HCT116 (cell line): ENCODE measurements around the gene MTSS2.

ENCODE experiments used
- ATF3 ChIP-seq: IDR thresholded peaks from 2 replicates; pipeline ENCODE4 v1.6.1; 2012
- EGR1 ChIP-seq: IDR thresholded peaks from 2 replicates; pipeline ENCODE4 v1.6.1; 2012; ENCODE audit warnings: low read depth
- EZH2 ChIP-seq: fragments of 200-600 bp; sonication (generic); IDR thresholded peaks from 2 replicates; pipeline ENCODE4 v1.6.1; 2017; ENCODE audit warnings: antibody characterized with exemption, mixed run types
- EZH2phosphoT487 ChIP-seq: fragments of 200-600 bp; IDR thresholded peaks from 2 replicates; pipeline ENCODE4 v1.6.1; 2018; ENCODE audit warnings: antibody characterized with exemption, borderline replicate concordance
- POLR2A ChIP-seq: IDR thresholded peaks from 2 replicates; pipeline ENCODE4 v1.7.0; 2011; ENCODE audit warnings: borderline replicate concordance; ENCODE audit not compliant: insufficient read depth, insufficient read length; ENCODE audit errors: extremely low read depth
- POLR2AphosphoS5 ChIP-seq: IDR thresholded peaks from 2 replicates; pipeline ENCODE4 v1.6.1; 2011; ENCODE audit warnings: mild to moderate bottlenecking, low read depth, low read length, moderate library complexity
- SIN3A ChIP-seq: IDR thresholded peaks from 2 replicates; pipeline ENCODE4 v1.6.1; 2012; ENCODE audit warnings: low read depth
- YY1 ChIP-seq: IDR thresholded peaks from 2 replicates; pipeline ENCODE4 v1.6.1; 2011; ENCODE audit warnings: low read length, low read depth, moderate library complexity, mild to moderate bottlenecking; ENCODE audit not compliant: insufficient replicate concordance; ENCODE audit errors: extremely low read depth
- TF ChIP-seq, protein P1 (sequence below), 3 experiments: fragments of 200-600 bp in 1 of 3; sonication (generic) in 1 of 3; IDR thresholded peaks in 2 of 3; conservative IDR thresholded peaks in 1 of 3; 2 replicates each; pipeline ENCODE4 v1.5.1; 2012 to 2017; ENCODE audit warnings: low read depth in 2 of 3, low read length in 2 of 3, antibody characterized with exemption in 1 of 3, borderline replicate concordance in 1 of 3, control low read depth in 1 of 3, mild to moderate bottlenecking in 1 of 3, mixed read lengths in 1 of 3, mixed run types in 1 of 3, moderate library complexity in 1 of 3; ENCODE audit not compliant: insufficient read depth in 1 of 3
- TF ChIP-seq, protein P2 (sequence below): IDR thresholded peaks from 2 replicates; pipeline ENCODE4 v1.6.1; 2012

DNA sequence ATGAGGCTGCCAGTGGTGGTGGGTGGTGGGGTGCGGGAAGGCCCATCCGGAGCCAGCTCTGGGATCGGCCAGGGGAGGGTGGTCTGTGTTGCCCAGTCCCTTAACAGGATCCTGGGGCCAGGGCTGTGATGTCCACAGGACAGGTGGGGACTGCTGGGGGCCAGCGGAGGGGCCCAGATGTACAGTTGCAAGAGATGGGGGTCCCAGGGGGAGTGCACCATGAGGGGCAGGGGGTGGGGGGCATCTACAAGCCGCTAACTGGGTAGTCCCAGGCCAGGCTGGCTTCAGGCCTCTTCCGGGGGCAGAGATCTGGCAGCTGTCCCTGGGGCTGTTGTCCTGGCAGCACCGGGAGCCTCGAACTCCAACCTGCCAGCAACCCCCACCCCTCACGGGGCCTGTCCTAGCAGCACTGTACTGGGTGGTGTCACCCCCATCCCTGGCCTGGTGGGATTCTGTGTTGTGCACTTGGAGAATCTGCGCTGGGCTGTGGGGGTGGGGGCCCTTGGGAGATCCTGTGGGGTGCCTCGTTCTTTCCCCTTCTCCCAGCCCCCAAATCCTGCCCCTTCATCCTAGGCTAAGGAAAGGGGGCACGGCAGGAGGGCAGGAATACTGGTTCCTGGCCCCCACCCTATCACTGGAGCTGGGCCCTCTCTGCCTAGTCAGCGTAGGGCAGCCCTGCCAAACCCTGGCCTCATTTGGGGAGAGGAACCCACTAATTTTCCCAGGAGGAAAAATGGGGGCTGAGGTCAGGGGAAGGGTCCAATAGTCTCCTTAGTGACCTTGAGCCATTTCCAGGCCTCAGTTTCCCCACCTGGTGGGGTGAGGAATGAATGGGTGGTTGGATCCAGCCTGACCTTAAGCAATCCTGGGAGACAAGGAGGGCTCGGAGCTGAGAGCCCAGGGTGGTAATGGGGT, 1.4 kb downstream of the MTSS2 start:
- TF ChIP-seq, protein P1, sequence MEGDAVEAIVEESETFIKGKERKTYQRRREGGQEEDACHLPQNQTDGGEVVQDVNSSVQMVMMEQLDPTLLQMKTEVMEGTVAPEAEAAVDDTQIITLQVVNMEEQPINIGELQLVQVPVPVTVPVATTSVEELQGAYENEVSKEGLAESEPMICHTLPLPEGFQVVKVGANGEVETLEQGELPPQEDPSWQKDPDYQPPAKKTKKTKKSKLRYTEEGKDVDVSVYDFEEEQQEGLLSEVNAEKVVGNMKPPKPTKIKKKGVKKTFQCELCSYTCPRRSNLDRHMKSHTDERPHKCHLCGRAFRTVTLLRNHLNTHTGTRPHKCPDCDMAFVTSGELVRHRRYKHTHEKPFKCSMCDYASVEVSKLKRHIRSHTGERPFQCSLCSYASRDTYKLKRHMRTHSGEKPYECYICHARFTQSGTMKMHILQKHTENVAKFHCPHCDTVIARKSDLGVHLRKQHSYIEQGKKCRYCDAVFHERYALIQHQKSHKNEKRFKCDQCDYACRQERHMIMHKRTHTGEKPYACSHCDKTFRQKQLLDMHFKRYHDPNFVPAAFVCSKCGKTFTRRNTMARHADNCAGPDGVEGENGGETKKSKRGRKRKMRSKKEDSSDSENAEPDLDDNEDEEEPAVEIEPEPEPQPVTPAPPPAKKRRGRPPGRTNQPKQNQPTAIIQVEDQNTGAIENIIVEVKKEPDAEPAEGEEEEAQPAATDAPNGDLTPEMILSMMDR (IDR thresholded peaks at IDR 0.05 in 2 of 3, conservative IDR thresholded peaks at IDR 0.05 in 1 of 3; ENCODE audit: borderline replicate concordance in 1 of 3, insufficient read depth in 1 of 3, low read depth in 2 of 3, low read length in 2 of 3), result no peak
- no peak for TF ChIP-seq POLR2A
- no peak for TF ChIP-seq SIN3A
- TF ChIP-seq EZH2, result no peak
- no peak for TF ChIP-seq POLR2AphosphoS5
- TF ChIP-seq EGR1, result no peak
- TF ChIP-seq, protein P2, sequence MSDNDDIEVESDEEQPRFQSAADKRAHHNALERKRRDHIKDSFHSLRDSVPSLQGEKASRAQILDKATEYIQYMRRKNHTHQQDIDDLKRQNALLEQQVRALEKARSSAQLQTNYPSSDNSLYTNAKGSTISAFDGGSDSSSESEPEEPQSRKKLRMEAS, result no peak
- no peak for TF ChIP-seq YY1
- TF ChIP-seq ATF3, result no peak
- TF ChIP-seq EZH2phosphoT487, result no peak
